Epithelial cell of esophagus (primary cell): ENCODE data around the gene MPHOSPH6.
A peak's percentile ranks its signal among the peaks of the same experiment; 100 is the strongest.
"Not testable (repeated sequence)": the region's sequence is repeated elsewhere in the genome, so short reads cannot be mapped to it uniquely, and the experiment has no call there.

ENCODE experiments used
- DNase-seq: peaks from one replicate; pipeline ENCODE4 v3.0.0; 2010; ENCODE audit warnings: low read depth
- H3K4me3 ChIP-seq: 2 replicates; pipeline ENCODE4 v1.5.1; 2011; ENCODE audit warnings: mild to moderate bottlenecking, low read length, control low read depth
- CTCF ChIP-seq: IDR thresholded peaks from 2 replicates; pipeline ENCODE4 v1.5.1; 2011; ENCODE audit warnings: low read depth, mild to moderate bottlenecking, low read length, control low read depth, inconsistent platforms; ENCODE audit not compliant: insufficient read depth; ENCODE audit errors: missing control alignments

MPHOSPH6 gene

GRCh38 chr16:82169861-82170845 is at the start of gene MPHOSPH6:
Gene MPHOSPH6, minus strand, starts transcription at chr16:82170224. Its CDS starts 49 bp downstream, at chr16:82170175.
- H3K4me3 ChIP-seq: peak within 1 kb of the TSS; percentile 75
- TF ChIP-seq CTCF: no peak
- peak; percentile 95 for DNase-seq

GRCh38 chr16:82219298-82219697 is 49.3 kb upstream of the MPHOSPH6 start:
- no peak overlapping the region for H3K4me3 ChIP-seq
- no peak for TF ChIP-seq CTCF
- DNase-seq: no peak

- H3K4me3 ChIP-seq, DNase-seq: not testable (repeated sequence)
Measured at GRCh38 chr16:82209314-82209713, 39.3 kb upstream of the MPHOSPH6 start.

- no peak for DNase-seq
- H3K4me3 ChIP-seq: no peak overlapping the region
- TF ChIP-seq CTCF: no peak
Measured at GRCh38 chr16:82203198-82203597, 33.2 kb upstream of the MPHOSPH6 start.

GRCh38 chr16:82201926-82202325 is 31.9 kb upstream of the MPHOSPH6 start:
- DNase-seq: no peak
- no peak for TF ChIP-seq CTCF
- no peak overlapping the region for H3K4me3 ChIP-seq

- H3K4me3 ChIP-seq: no peak overlapping the region
- TF ChIP-seq CTCF: no peak
- no peak for DNase-seq
Measured at GRCh38 chr16:82201351-82201750, 31.3 kb upstream of the MPHOSPH6 start.

GRCh38 chr16:82199209-82199608 is 29.2 kb upstream of the MPHOSPH6 start:
- TF ChIP-seq CTCF: no peak
- H3K4me3 ChIP-seq: no peak overlapping the region
- DNase-seq: no peak
